Activated CD8-positive, alpha-beta T cell treated with anti-CD3 and anti-CD28 coated beads, Interleukin-2, amount 10 ng/mL, durations not matched to agents 7 days and 5 days (primary cell): ENCODE results near the gene ABCF3. TPM values are rescaled to one million over a fixed set of nuclear protein-coding genes. Genes with fewer than 3 reads are reported as not detected.
A peak's percentile ranks its signal among the peaks of the same experiment; 100 is the strongest.

Experiments
- ATAC-seq: fragments of 150-1000 bp; cut with Tn5 transposase; one replicate; pipeline ENCODE4 v1.10.0; 2021; ENCODE audit warnings: moderate library complexity
- CTCF ChIA-PET: fragments of 350-600 bp; sonication (Branson Sonifier 250); formaldehyde crosslinking; loops from one replicate; lab custom pipeline; 2021; ENCODE audit warnings: antibody characterized with exemption; lab: Charles Lee
- POLR2A ChIA-PET: fragments of 350-600 bp; sonication (Branson Sonifier 250); formaldehyde crosslinking; loops from one replicate; lab custom pipeline; 2021; ENCODE audit warnings: antibody characterized with exemption; lab: Charles Lee
- DNase-seq: peaks from one replicate; pipeline ENCODE4 v3.0.0-alpha.2; 2020
- H3K27ac Mint-ChIP-seq: one replicate; pipeline ENCODE4 v1.8.0; 2021; ENCODE audit warnings: mild to moderate bottlenecking, mixed read lengths
- H3K27me3 Mint-ChIP-seq: one replicate; pipeline ENCODE4 v1.8.0; 2021; ENCODE audit warnings: low read depth, mixed read lengths
- H3K36me3 Mint-ChIP-seq: one replicate; pipeline ENCODE4 v1.8.0; 2021; ENCODE audit warnings: low read depth, mixed read lengths
- H3K4me1 Mint-ChIP-seq: one replicate; pipeline ENCODE4 v1.8.0; 2021; ENCODE audit warnings: low read depth, mixed read lengths
- H3K4me3 Mint-ChIP-seq: one replicate; pipeline ENCODE4 v1.8.0; 2021; ENCODE audit warnings: mild to moderate bottlenecking, mixed read lengths
- H3K9me3 Mint-ChIP-seq: one replicate; pipeline ENCODE4 v1.8.0; 2022; ENCODE audit warnings: mixed read lengths; ENCODE audit not compliant: insufficient read depth
- microRNA-seq: library from miRNA; unstranded; fragments of <30 nt; microRNA quantifications from one replicate; pipeline ENCODE4 v1.2.0, GENCODE V29; 2022
- total RNA-seq, 2 experiments: library from RNA; stranded (reverse); gene quantifications; one replicate each; pipeline ENCODE4 v1.2.3, GENCODE V29; 2021

Gene ABCF3
- total RNA-seq, 2 experiments from 2014 or later = 56.6 to 57.8 TPM

DNA sequence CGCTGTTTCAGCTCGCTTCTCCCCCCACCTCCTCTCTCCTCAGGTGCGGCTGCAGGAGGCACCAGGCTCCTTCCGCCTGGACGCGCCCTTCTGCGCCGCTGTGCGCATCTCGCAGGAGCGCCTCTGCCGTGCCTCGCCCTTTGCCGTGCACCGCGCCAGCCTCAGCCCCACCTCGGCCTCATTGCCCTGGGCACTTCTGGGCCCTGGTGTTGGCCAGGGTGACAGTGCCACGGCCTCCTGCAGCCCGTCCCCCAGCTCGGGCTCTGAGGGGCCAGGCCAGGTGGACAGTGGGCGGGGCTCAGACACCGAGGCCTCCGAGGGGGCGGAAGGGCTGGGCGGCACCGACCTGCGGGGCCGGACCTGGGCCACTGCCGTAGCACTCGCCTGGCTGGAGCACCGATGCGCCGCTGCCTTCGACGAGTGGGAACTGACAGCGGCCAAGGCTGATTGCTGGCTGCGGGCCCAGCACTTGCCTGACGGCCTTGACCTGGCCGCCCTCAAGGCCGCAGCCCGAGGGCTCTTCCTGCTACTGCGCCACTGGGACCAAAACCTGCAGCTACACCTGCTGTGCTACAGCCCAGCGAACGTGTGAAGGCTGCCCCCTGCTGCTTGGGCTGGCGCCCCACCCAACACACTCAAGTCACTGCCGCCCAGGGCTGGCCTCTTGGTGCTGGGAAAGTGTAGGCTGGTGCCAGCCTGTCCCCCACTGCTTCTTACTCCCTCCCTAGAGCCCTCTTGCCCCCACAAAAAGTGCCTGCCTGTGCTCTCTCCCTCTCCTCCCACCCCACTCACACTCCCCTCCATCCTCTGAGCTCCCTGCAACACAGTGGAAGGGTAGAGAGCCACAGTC lies 55.7 kb downstream of the ABCF3 start:
- DNase-seq (peak; percentile 33), ATAC-seq (peak; percentile 69)
- H3K27ac Mint-ChIP-seq = no peak overlapping the region
- H3K36me3 Mint-ChIP-seq = peaks cover 21% of the 10 kb centered on the region
- no peaks in the 10 kb centered on the region for H3K9me3 Mint-ChIP-seq
- no peaks in the 10 kb centered on the region for H3K4me1 Mint-ChIP-seq
- ChIA-PET CTCF (no interaction called here), POLR2A (no interaction called here)
- H3K4me3 Mint-ChIP-seq = no peak overlapping the region
- no peaks in the 10 kb centered on the region for H3K27me3 Mint-ChIP-seq

GRCh38 chr3:184242297-184242685 lies 56.3 kb downstream of the ABCF3 start:
- no peaks in the 10 kb centered on the region for H3K9me3 Mint-ChIP-seq
- no peaks in the 10 kb centered on the region for H3K4me1 Mint-ChIP-seq
- H3K36me3 Mint-ChIP-seq = peaks cover 21% of the 10 kb centered on the region
- ATAC-seq (no peak), DNase-seq (no peak)
- no peak overlapping the region for H3K4me3 Mint-ChIP-seq
- POLR2A ChIA-PET = no interaction called here
- H3K27ac Mint-ChIP-seq = no peak overlapping the region
- H3K27me3 Mint-ChIP-seq = no peaks in the 10 kb centered on the region
- CTCF ChIA-PET = no interaction called here

Small RNA genes within 50 kb of the gene (microRNA-seq; reads per million reads assigned to microRNA genes)
- 2.3 reads per million for gene MIR1224

Other genes with a start within 250 kb of the ABCF3 start
- gene ABCC5, start 168.3 kb upstream of the ABCF3 start, total RNA-seq = 10 to 100 TPM; 16.7 to 19.6 TPM
- gene HTR3D, start 154.5 kb upstream of the ABCF3 start, total RNA-seq = not detected
- gene HTR3C, start 133.2 kb upstream of the ABCF3 start, total RNA-seq = not detected
- gene HTR3E, start 89.1 kb upstream of the ABCF3 start, total RNA-seq = not detected
- 10 to 100 TPM; 55.1 to 55.4 TPM for gene EIF2B5, start 50.8 kb upstream of the ABCF3 start, total RNA-seq
- 10 to 100 TPM; 31.2 to 32.6 TPM for gene DVL3, start 30.8 kb upstream of the ABCF3 start, total RNA-seq
- gene AP2M1, start 11.3 kb upstream of the ABCF3 start, total RNA-seq = 100 to 1,000 TPM; 228 to 231 TPM
- gene VWA5B2, start 43.4 kb downstream of the ABCF3 start, total RNA-seq = not detected
- gene ALG3, start 62.8 kb downstream of the ABCF3 start, total RNA-seq = 10 to 100 TPM; 38.1 to 43.8 TPM
- gene EEF1AKMT4, start 63.5 kb downstream of the ABCF3 start, total RNA-seq = 1 to 10 TPM; 4.5 to 4.7 TPM
- not detected for gene CAMK2N2, start 75.4 kb downstream of the ABCF3 start, total RNA-seq
- gene ECE2, start 89.8 kb downstream of the ABCF3 start, total RNA-seq = not detected
- gene PSMD2, start 113.0 kb downstream of the ABCF3 start, total RNA-seq = 100 to 1,000 TPM; 207 to 209 TPM
- 100 to 1,000 TPM; 339 to 348 TPM for gene EIF4G1, start 128.4 kb downstream of the ABCF3 start, total RNA-seq
- 1 to 10 TPM; 3.1 to 3.2 TPM for gene FAM131A, start 151.4 kb downstream of the ABCF3 start, total RNA-seq
- gene CLCN2, start 175.4 kb downstream of the ABCF3 start, total RNA-seq = 1 to 10 TPM; 4.7 to 4.8 TPM
- gene POLR2H, start 175.5 kb downstream of the ABCF3 start, total RNA-seq = 100 to 1,000 TPM; 101 to 103 TPM
- gene THPO, start 192.0 kb downstream of the ABCF3 start, total RNA-seq = not detected
- not detected for gene CHRD, start 193.9 kb downstream of the ABCF3 start, total RNA-seq